ENCODE measurements around the gene SEMA3F. TPM values are rescaled to one million over a fixed set of nuclear protein-coding genes. Genes with fewer than 3 reads are reported as not detected.

The SEMA3F gene
- total and polyA plus RNA-seq, 9 donors: 1.9 to 31.5 (median 7.2) TPM

- Histone ChIP-seq H3K4me3 (no peak overlapping the region), H3K27ac (no peak overlapping the region), H3K4me1 (ENCODE audit: insufficient read depth) (no peaks in the 10 kb centered on the region), H3K27me3 (no peaks in the 10 kb centered on the region), H3K36me3 (no peaks in the 10 kb centered on the region), H3K9me3 (no peaks in the 10 kb centered on the region)
- TF ChIP-seq CTCF (IDR thresholded peaks at IDR 0.05) (no peak), POLR2A (IDR thresholded peaks at IDR 0.05) (no peak), EP300 (IDR thresholded peaks at IDR 0.05) (no peak)
- DNase-seq: no peak
- intact Hi-C loops (cut with DNase I): no loop called here
- WGBS, 3 donors: 37 to 67% (median 58%) methylated on average over 2 of the region's 2 CpGs
These were observed 20.8 kb upstream of the SEMA3F start for GRCh38 chr3:50134367-50134766.

- DNase-seq: no peak
- H3K4me1 ChIP-seq (ENCODE audit: insufficient read depth): no peaks in the 10 kb centered on the region
- no peaks in the 10 kb centered on the region for H3K9me3 ChIP-seq
- H3K27ac ChIP-seq: no peak overlapping the region
- TF ChIP-seq EP300 (IDR thresholded peaks at IDR 0.05): no peak
- intact Hi-C loops (cut with DNase I): no loop called here
- H3K27me3 ChIP-seq: no peaks in the 10 kb centered on the region
- WGBS, 3 donors: 92 to 97% (median 95%) methylated on average over 5 of the region's 5 CpGs
- H3K36me3 ChIP-seq: no peaks in the 10 kb centered on the region
- H3K4me3 ChIP-seq: no peak overlapping the region
These were observed 19.2 kb upstream of the SEMA3F start for GRCh38 chr3:50135964-50136363.

GRCh38 chr3:50136714-50137405 lies 18.3 kb upstream of the SEMA3F start:
- Histone ChIP-seq H3K27ac (no peak overlapping the region), H3K9me3 (no peaks in the 10 kb centered on the region)
- intact Hi-C loops (cut with DNase I): no loop called here

GRCh38 chr3:50137531-50137930 lies 17.6 kb upstream of the SEMA3F start:
- H3K4me1 ChIP-seq (ENCODE audit: insufficient read depth): no peaks in the 10 kb centered on the region
- 79 to 96% (median 80%) methylated on average over 6 of the region's 6 CpGs for WGBS, 3 donors

More at GRCh38 chr3:50136714-50137405, 18.3 kb upstream of the SEMA3F start:
- WGBS, 3 donors: 60 to 64% (median 62%) methylated on average over 6 of the region's 6 CpGs
- Histone ChIP-seq H3K36me3 (no peaks in the 10 kb centered on the region), H3K4me1 (ENCODE audit: insufficient read depth) (no peaks in the 10 kb centered on the region), H3K4me3 (no peak overlapping the region), H3K27me3 (no peaks in the 10 kb centered on the region)
- DNase-seq: no peak
- TF ChIP-seq POLR2A (IDR thresholded peaks at IDR 0.05): no peak
- TF ChIP-seq EP300 (IDR thresholded peaks at IDR 0.05): no peak
- TF ChIP-seq CTCF (IDR thresholded peaks at IDR 0.05): no peak

More at GRCh38 chr3:50137531-50137930, 17.6 kb upstream of the SEMA3F start:
- TF ChIP-seq EP300 (IDR thresholded peaks at IDR 0.05) (no peak), POLR2A (IDR thresholded peaks at IDR 0.05) (no peak), CTCF (IDR thresholded peaks at IDR 0.05) (no peak)
- Histone ChIP-seq H3K27me3 (no peaks in the 10 kb centered on the region), H3K36me3 (no peaks in the 10 kb centered on the region), H3K9me3 (no peaks in the 10 kb centered on the region), H3K4me3 (no peak overlapping the region), H3K27ac (no peak overlapping the region)
- intact Hi-C loops (cut with DNase I): no loop called here
- DNase-seq: no peak

Data from ovary (tissue), 9 donors.